Measurements from ENCODE around the gene AHR. TPM values are rescaled to one million over a fixed set of nuclear protein-coding genes. Genes with fewer than 3 reads are reported as not detected.

The AHR gene
- total RNA-seq, 1 experiment from 2014 or later: 6.1 TPM

DNA sequence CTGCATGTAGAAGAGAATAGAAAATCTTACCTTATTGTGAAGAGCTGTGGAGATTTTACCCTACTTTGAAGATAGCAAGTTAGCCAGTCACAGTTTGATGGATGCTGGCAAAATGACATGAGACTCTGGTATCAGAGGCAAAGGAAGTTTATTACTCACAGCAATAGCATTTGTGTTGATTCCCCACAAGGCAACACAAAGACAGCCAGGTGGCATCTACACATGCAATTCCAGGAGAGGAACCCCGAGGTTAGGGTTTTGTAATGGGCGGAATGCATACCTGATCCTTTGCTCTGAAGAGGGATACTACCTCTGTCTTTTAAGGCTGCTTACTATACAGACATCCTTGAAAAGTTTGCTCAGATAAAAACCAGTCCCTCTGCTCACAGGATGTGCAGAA, 59.5 kb downstream of the AHR start:
- no peak overlapping the region for H3K4me3 Mint-ChIP-seq
- no peak overlapping the region for H3K9ac ChIP-seq (ENCODE audit: extremely low read depth, insufficient read length, low read length)
- no peaks in the 10 kb centered on the region for H3K4me1 ChIP-seq (ENCODE audit: insufficient read depth, low read length)
- no peak overlapping the region for H3K4ac ChIP-seq (ENCODE audit: low read depth, low read length)
- peaks cover 8 to 13% of the 10 kb centered on the region in 2 experiments; a peak in 4 of 5 replicates for H3K9me3 Mint-ChIP-seq
- no peak overlapping the region for H4K8ac ChIP-seq (replicated peaks; ENCODE audit: insufficient read length, low read depth, low read length)
- no peak overlapping the region for H3K14ac ChIP-seq (ENCODE audit: insufficient read depth, low read length)
- no peak overlapping the region for H4K91ac ChIP-seq (ENCODE audit: insufficient read length, low read depth, low read length)
- no peaks in the 10 kb centered on the region for H3K79me1 ChIP-seq (ENCODE audit: insufficient read depth, low read depth, low read length, poor library complexity, severe bottlenecking)
- no peaks in the 10 kb centered on the region for H4K20me1 ChIP-seq (ENCODE audit: control insufficient read depth, insufficient read depth, insufficient read length)
- H2BK12ac ChIP-seq (ENCODE audit: insufficient read length, low read depth, low read length): no peak overlapping the region
- TF ChIP-seq, protein P1, sequence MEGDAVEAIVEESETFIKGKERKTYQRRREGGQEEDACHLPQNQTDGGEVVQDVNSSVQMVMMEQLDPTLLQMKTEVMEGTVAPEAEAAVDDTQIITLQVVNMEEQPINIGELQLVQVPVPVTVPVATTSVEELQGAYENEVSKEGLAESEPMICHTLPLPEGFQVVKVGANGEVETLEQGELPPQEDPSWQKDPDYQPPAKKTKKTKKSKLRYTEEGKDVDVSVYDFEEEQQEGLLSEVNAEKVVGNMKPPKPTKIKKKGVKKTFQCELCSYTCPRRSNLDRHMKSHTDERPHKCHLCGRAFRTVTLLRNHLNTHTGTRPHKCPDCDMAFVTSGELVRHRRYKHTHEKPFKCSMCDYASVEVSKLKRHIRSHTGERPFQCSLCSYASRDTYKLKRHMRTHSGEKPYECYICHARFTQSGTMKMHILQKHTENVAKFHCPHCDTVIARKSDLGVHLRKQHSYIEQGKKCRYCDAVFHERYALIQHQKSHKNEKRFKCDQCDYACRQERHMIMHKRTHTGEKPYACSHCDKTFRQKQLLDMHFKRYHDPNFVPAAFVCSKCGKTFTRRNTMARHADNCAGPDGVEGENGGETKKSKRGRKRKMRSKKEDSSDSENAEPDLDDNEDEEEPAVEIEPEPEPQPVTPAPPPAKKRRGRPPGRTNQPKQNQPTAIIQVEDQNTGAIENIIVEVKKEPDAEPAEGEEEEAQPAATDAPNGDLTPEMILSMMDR (conservative IDR thresholded peaks at IDR 0.05): no peak
- no peak overlapping the region for H3K27ac Mint-ChIP-seq
- peaks cover 3 to 14% of the 10 kb centered on the region in 2 experiments; a peak in 3 of 4 replicates for H3K4me1 Mint-ChIP-seq
- H2BK15ac ChIP-seq (ENCODE audit: low read depth, low read length): no peak overlapping the region
- WGBS (ENCODE audit: extremely low coverage, insufficient read length, low lambda C conversion rate): no CpG with 5 or more reads among the region's 2 CpGs
- no peak overlapping the region for H2BK120ac ChIP-seq (ENCODE audit: low read depth, low read length, poor library complexity, severe bottlenecking)
- no peaks in the 10 kb centered on the region for H3K23me2 ChIP-seq (ENCODE audit: insufficient read length, low read depth, low read length, poor library complexity, severe bottlenecking)
- no peak overlapping the region for H2BK5ac ChIP-seq (ENCODE audit: insufficient read length, low read length)
- no peak overlapping the region for H3T11ph ChIP-seq (ENCODE audit: low read length)
- H2AFZ ChIP-seq (ENCODE audit: low read length): no peak overlapping the region
- H3K27ac ChIP-seq (ENCODE audit: insufficient read length, low read depth, low read length): no peak overlapping the region
- H3K79me2 ChIP-seq (ENCODE audit: insufficient read depth, low read length): no peaks in the 10 kb centered on the region
- peaks cover 6 to 24% (median 8%) of the 10 kb centered on the region in 3 experiments; a peak in 5 of 7 replicates for H3K36me3 Mint-ChIP-seq (ENCODE audit: insufficient read depth in 1 of 3, low read depth in 3 of 3)
- no peaks in the 10 kb centered on the region for H3K27me3 ChIP-seq (ENCODE audit: insufficient read depth, low read length)
- H3K18ac ChIP-seq (ENCODE audit: insufficient read length, low read depth, low read length): no peak overlapping the region
- no peak overlapping the region for H4K5ac ChIP-seq (ENCODE audit: insufficient read length, low read depth, low read length)
- no peak overlapping the region for H2BK20ac ChIP-seq (ENCODE audit: low read depth, low read length, poor library complexity, severe bottlenecking)
- no peak overlapping the region for H3K4me2 ChIP-seq (ENCODE audit: insufficient read depth, insufficient read length, low read length)
- H3K56ac ChIP-seq (ENCODE audit: insufficient read length, low read depth, low read length): no peak overlapping the region
- no peaks in the 10 kb centered on the region for H3K9me3 ChIP-seq (ENCODE audit: control insufficient read depth, low read depth, low read length)
- DNase-seq: no peak
- no peaks in the 10 kb centered on the region for H3K27me3 Mint-ChIP-seq (ENCODE audit: low read depth)
- no peak overlapping the region for H3K23ac ChIP-seq (ENCODE audit: insufficient read length, low read depth, low read length)
- no peak overlapping the region for H2AK5ac ChIP-seq (ENCODE audit: insufficient read length, low read length)

Measured in H9 (cell line).